Natural killer cell (primary cell): ENCODE measurements around the gene WDHD1. TPM values are rescaled to one million over a fixed set of nuclear protein-coding genes. Genes with fewer than 3 reads are reported as not detected.

Experiments
- ATAC-seq, 3 donors: fragments of 150-1000 bp in 2 of 3; fragments of 200-7000 bp in 1 of 3; cut with Tn5 transposase; 1 replicate in 1 of 3; 2 replicates in 2 of 3; pipeline ENCODE4 v1.10.0; 2021; ENCODE audit warnings: mild to moderate bottlenecking in 2 of 3, moderate library complexity in 2 of 3
- DNase-seq, 2 donors: peaks; one replicate each; pipeline versions ENCODE4 v3.0.0 to v3.0.0-alpha.2; 2013 to 2021; ENCODE audit warnings: mixed read lengths in 1 of 2
- H3K27ac ChIP-seq: one replicate; pipeline ENCODE4 v1.5.1; 2013; ENCODE audit warnings: mild to moderate bottlenecking, low read length
- H3K27me3 ChIP-seq: one replicate; pipeline ENCODE4 v1.6.1; 2013; ENCODE audit warnings: low read length; ENCODE audit not compliant: control insufficient read depth, insufficient read depth
- H3K36me3 ChIP-seq: one replicate; pipeline ENCODE4 v1.6.1; 2013; ENCODE audit warnings: low read length; ENCODE audit not compliant: control insufficient read depth, insufficient read depth
- H3K4me1 ChIP-seq: one replicate; pipeline ENCODE4 v1.6.1; 2013; ENCODE audit warnings: low read length; ENCODE audit not compliant: control insufficient read depth, insufficient read depth
- H3K4me3 ChIP-seq: one replicate; pipeline ENCODE4 v1.5.1; 2013; ENCODE audit warnings: low read length
- H3K9me3 ChIP-seq: one replicate; pipeline ENCODE4 v1.6.1; 2013; ENCODE audit warnings: low read length; ENCODE audit not compliant: control insufficient read depth, insufficient read depth
- H3K27ac Mint-ChIP-seq, 2 donors: one replicate each; pipeline ENCODE4 v1.8.0; 2022; ENCODE audit warnings: mild to moderate bottlenecking in 2 of 2, mixed read lengths in 2 of 2, moderate library complexity in 1 of 2
- H3K27me3 Mint-ChIP-seq, 2 donors: one replicate each; pipeline ENCODE4 v1.8.0; 2022; ENCODE audit warnings: low read depth in 2 of 2, mixed read lengths in 2 of 2
- H3K36me3 Mint-ChIP-seq: one replicate; pipeline ENCODE4 v1.8.0; 2022; ENCODE audit warnings: mixed read lengths
- H3K4me1 Mint-ChIP-seq, 2 donors: one replicate each; pipeline ENCODE4 v1.8.0; 2022; ENCODE audit warnings: mixed read lengths in 2 of 2
- H3K4me3 Mint-ChIP-seq: one replicate; pipeline ENCODE4 v1.8.0; 2022; ENCODE audit warnings: mild to moderate bottlenecking, moderate library complexity, mixed read lengths
- H3K9me3 Mint-ChIP-seq, 2 donors: one replicate each; pipeline ENCODE4 v1.8.0; 2022; ENCODE audit warnings: mixed read lengths in 2 of 2
- CTCF ChIP-seq: fragments of 200-600 bp; IDR thresholded peaks from one replicate; pipeline ENCODE4 v1.8.0; 2022; ENCODE audit warnings: antibody characterized with exemption
- WGBS: methylation state at CpG from one replicate; pipeline ENCODE4 v1.1.7; 2013; ENCODE audit warnings: missing lambda C conversion rate; ENCODE audit not compliant: insufficient coverage; 5-methylcytosine and 5-hydroxymethylcytosine counted together
- intact Hi-C: fragments of 100-400 bp; cut with micrococcal nuclease; formaldehyde crosslinking; loops from one replicate; pipeline ENCODE4 v1.14.2; 2022
- total RNA-seq, 4 donors: library from RNA; stranded (reverse); fragments of 120-200 nt in 1 of 4; gene quantifications; one replicate each; pipeline versions ENCODE4 v1.2.3 to v1.2.4, GENCODE V29; 2013 to 2022

The WDHD1 gene
- total RNA-seq, 3 donors from 2014 or later (not counting 1 experiment from before 2014, with no cell fraction given): 4.5 to 5.4 (median 5.3) TPM

- H3K4me3 ChIP-seq: no peak overlapping the region
- no peak for ATAC-seq
- intact Hi-C loops: no loop called here
- Mint-ChIP-seq H3K36me3 (no peaks in the 10 kb centered on the region), H3K27ac (no peak overlapping the region), H3K9me3 (no peaks in the 10 kb centered on the region), H3K4me3 (no peak overlapping the region), H3K27me3 (no peaks in the 10 kb centered on the region), H3K4me1 (peaks cover 20 to 25% of the 10 kb centered on the region in 2 donors)
- no peaks in the 10 kb centered on the region for H3K9me3 ChIP-seq
- peaks cover 3% of the 10 kb centered on the region for H3K36me3 ChIP-seq
- H3K27ac ChIP-seq: no peak overlapping the region
- no peak for DNase-seq
- peaks cover 7% of the 10 kb centered on the region for H3K4me1 ChIP-seq
- 46% methylated on average over 2 of the region's 2 CpGs for WGBS
- no peaks in the 10 kb centered on the region for H3K27me3 ChIP-seq
- TF ChIP-seq CTCF: no peak
These were observed 47.0 kb upstream of the WDHD1 start for GRCh38 chr14:55073856-55074255.

GRCh38 chr14:55071870-55072640 lies 45.2 kb upstream of the WDHD1 start:
- Mint-ChIP-seq H3K27ac (peak overlapping the region; percentile 67 to 83), H3K36me3 (no peaks in the 10 kb centered on the region), H3K9me3 (no peaks in the 10 kb centered on the region), H3K27me3 (no peaks in the 10 kb centered on the region), H3K4me3 (peak overlapping the region; percentile 9), H3K4me1 (peaks cover 20 to 25% of the 10 kb centered on the region in 2 donors)
- Histone ChIP-seq H3K27me3 (no peaks in the 10 kb centered on the region), H3K9me3 (no peaks in the 10 kb centered on the region), H3K4me1 (peaks cover 7% of the 10 kb centered on the region), H3K4me3 (no peak overlapping the region), H3K27ac (peak overlapping the region; percentile 58), H3K36me3 (peaks cover 6% of the 10 kb centered on the region)
- 15% methylated on average over 7 of the region's 10 CpGs for WGBS
- intact Hi-C loops: no loop called here
- no peak for TF ChIP-seq CTCF
- ATAC-seq (peak; percentile 62 to 88 (median 74)), DNase-seq (peak in 1 of 2 donors; percentile 58)

GRCh38 chr14:55070981-55071411 lies 44.1 kb upstream of the WDHD1 start:
- H3K4me1 Mint-ChIP-seq: peaks cover 20 to 25% of the 10 kb centered on the region in 2 donors
- H3K36me3 Mint-ChIP-seq: peaks cover 6% of the 10 kb centered on the region
- H3K4me1 ChIP-seq: peaks cover 7% of the 10 kb centered on the region
- H3K9me3 ChIP-seq: no peaks in the 10 kb centered on the region
- no peak overlapping the region for H3K4me3 ChIP-seq
- 63% methylated on average over 4 of the region's 4 CpGs for WGBS
- no peak overlapping the region for H3K27ac ChIP-seq
- no peak for DNase-seq
- H3K36me3 ChIP-seq: peaks cover 11% of the 10 kb centered on the region
- H3K27me3 Mint-ChIP-seq: no peaks in the 10 kb centered on the region
- no peak for TF ChIP-seq CTCF
- H3K9me3 Mint-ChIP-seq: no peaks in the 10 kb centered on the region
- H3K27me3 ChIP-seq: no peaks in the 10 kb centered on the region
- H3K4me3 Mint-ChIP-seq: no peak overlapping the region
- ATAC-seq: no peak
- intact Hi-C loops: no loop called here
- peak overlapping the region; percentile 67 to 83 for H3K27ac Mint-ChIP-seq
